Testis (tissue), 3 donors: ENCODE measurements around the gene EVX2. TPM values are rescaled to one million over a fixed set of nuclear protein-coding genes. Genes with fewer than 3 reads are reported as not detected.

Experiments used
- DNase-seq: peaks from one replicate; pipeline ENCODE4 v3.0.0-alpha.2; 2019
- H3K27ac ChIP-seq, 2 donors: fragments of 200-600 bp; sonication (generic); one replicate each; pipeline ENCODE4 v1.5.1; 2019
- H3K27me3 ChIP-seq: fragments of 200-600 bp; sonication (generic); one replicate; pipeline ENCODE4 v1.5.1; 2019
- H3K36me3 ChIP-seq: fragments of 200-600 bp; sonication (generic); one replicate; pipeline ENCODE4 v1.5.1; 2017; ENCODE audit warnings: low read depth; ENCODE audit errors: missing control alignments
- H3K4me1 ChIP-seq: fragments of 200-600 bp; sonication (generic); one replicate; pipeline ENCODE4 v1.5.1; 2019
- H3K4me3 ChIP-seq, 2 donors: fragments of 200-600 bp; sonication (generic); one replicate each; pipeline ENCODE4 v1.5.1; 2017 to 2019
- H3K9me3 ChIP-seq: fragments of 200-600 bp; sonication (generic); one replicate; pipeline ENCODE4 v1.5.1; 2017
- CTCF ChIP-seq, 3 experiments: fragments of 450-650 bp in 2 of 3; fragments of 200-600 bp in 1 of 3; sonication (generic) in 1 of 3; IDR thresholded peaks; one replicate each; pipeline ENCODE4 v1.5.1; 2016 to 2019; ENCODE audit warnings: antibody characterized with exemption in 3 of 3, mild to moderate bottlenecking in 2 of 3, moderate library complexity in 1 of 3
- POLR2A ChIP-seq: fragments of 450-650 bp; IDR thresholded peaks from one replicate; pipeline ENCODE4 v1.6.1; 2017; ENCODE audit warnings: antibody characterized with exemption, mild to moderate bottlenecking, moderate library complexity
- WGBS, 2 donors: methylation state at CpG; one replicate each; pipeline ENCODE4 v1.1.5; 2018; 5-methylcytosine and 5-hydroxymethylcytosine counted together
- intact Hi-C: fragments of 100-400 bp; cut with DNase I; formaldehyde crosslinking; loops from one replicate; pipeline ENCODE4 v1.15.1; 2023; ENCODE audit warnings: low total_unique reads
- polyA plus RNA-seq: library from polyadenylated mRNA; stranded (reverse); fragments of 350-450 nt; fragmentation: Illumina TruSeq; extraction: RNeasy Lipid Tissue Mini Kit (QIAGEN cat#74804); gene quantifications from one replicate; pipeline ENCODE4 v1.2.3, GENCODE V29; 2014; ENCODE audit warnings: low read depth, low replicate concordance; ENCODE audit not compliant: insufficient read depth
- total RNA-seq, 2 donors: library from RNA; depleted of rRNA; stranded (reverse); fragments of >200 nt; gene quantifications; one replicate each; pipeline ENCODE4 v1.2.3, GENCODE V29; 2016

EVX2 gene
- total and polyA plus RNA-seq, 3 donors from 2014 or later, result 1.5 to 3.1 (median 2.3) TPM

- WGBS, 2 donors, result 22 to 36% methylated on average over 7 of the region's 7 CpGs
- intact Hi-C loops, result no loop called here
- Histone ChIP-seq H3K27ac (no peak overlapping the region), H3K36me3 (no peaks in the 10 kb centered on the region), H3K9me3 (no peaks in the 10 kb centered on the region), H3K4me3 (peak overlapping the region in 1 of 2 donors; percentile 14), H3K4me1 (no peaks in the 10 kb centered on the region), H3K27me3 (no peaks in the 10 kb centered on the region)
- TF ChIP-seq CTCF (IDR thresholded peaks at IDR 0.05) (no peak), POLR2A (no peak)
- no peak for DNase-seq
These were observed 8.8 kb downstream of the EVX2 start for GRCh38 chr2:176074919-176075425.

GRCh38 chr2:176072951-176073904 is 10.5 kb downstream of the EVX2 start:
- H3K27me3 ChIP-seq, result no peaks in the 10 kb centered on the region
- intact Hi-C loops, result no loop called here

GRCh38 chr2:176072292-176072669 is 11.5 kb downstream of the EVX2 start:
- DNase-seq, result no peak
- Histone ChIP-seq H3K27ac (no peak overlapping the region), H3K27me3 (no peaks in the 10 kb centered on the region), H3K36me3 (no peaks in the 10 kb centered on the region), H3K4me1 (peaks cover 9% of the 10 kb centered on the region), H3K9me3 (no peaks in the 10 kb centered on the region), H3K4me3 (no peak overlapping the region)
- intact Hi-C loops, result no loop called here
- 19 to 28% methylated on average over 5 of the region's 5 CpGs for WGBS, 2 donors
- TF ChIP-seq POLR2A, result no peak
- TF ChIP-seq CTCF (IDR thresholded peaks at IDR 0.05), result no peak

More at GRCh38 chr2:176072951-176073904, 10.5 kb downstream of the EVX2 start:
- H3K4me1 ChIP-seq, result peaks cover 5% of the 10 kb centered on the region
- H3K36me3 ChIP-seq, result no peaks in the 10 kb centered on the region
- no peak overlapping the region for H3K27ac ChIP-seq
- 8 to 13% methylated on average over 20 to 29 of the region's 29 CpGs for WGBS, 2 donors
- no peak for DNase-seq
- no peak overlapping the region for H3K4me3 ChIP-seq
- no peaks in the 10 kb centered on the region for H3K9me3 ChIP-seq
- TF ChIP-seq CTCF (IDR thresholded peaks at IDR 0.05) (no peak), POLR2A (no peak)

GRCh38 chr2:176071330-176072291 is 12.2 kb downstream of the EVX2 start:
- Histone ChIP-seq H3K4me3 (no peak overlapping the region), H3K27me3 (no peaks in the 10 kb centered on the region), H3K4me1 (peaks cover 16% of the 10 kb centered on the region), H3K27ac (no peak overlapping the region), H3K36me3 (no peaks in the 10 kb centered on the region), H3K9me3 (no peaks in the 10 kb centered on the region)
- TF ChIP-seq POLR2A (no peak), CTCF (IDR thresholded peaks at IDR 0.05) (no peak)
- intact Hi-C loops, result no loop called here
- 19 to 20% methylated on average over 27 to 52 of the region's 58 CpGs for WGBS, 2 donors
- no peak for DNase-seq
